Left forelimb (tissue), 1 donor: ENCODE measurements around the gene ANXA2.
"Not testable (repeated sequence)": the region's sequence is repeated elsewhere in the genome, so short reads cannot be mapped to it uniquely, and the experiment has no call there.

ENCODE experiments used
- DNase-seq: peaks from one replicate; pipeline ENCODE4 v3.0.0-alpha.2; 2018; ENCODE audit warnings: low spot score

Gene ANXA2

GRCh38 chr15:60370105-60370868, 27.5 kb downstream of the ANXA2 start:
- DNase-seq = no peak

- no peak for DNase-seq
Observed at GRCh38 chr15:60369696-60370095, 28.1 kb downstream of the ANXA2 start.

GRCh38 chr15:60364612-60364924, 33.2 kb downstream of the ANXA2 start:
- no peak for DNase-seq

- no peak for DNase-seq
Observed at GRCh38 chr15:60363903-60364611, 33.7 kb downstream of the ANXA2 start.

- DNase-seq = no peak
Observed at GRCh38 chr15:60363087-60363549, 34.7 kb downstream of the ANXA2 start.

GRCh38 chr15:60362321-60363086, 35.3 kb downstream of the ANXA2 start:
- no peak for DNase-seq

- DNase-seq = not testable (repeated sequence)
Observed at GRCh38 chr15:60359738-60360137, 38.0 kb downstream of the ANXA2 start.

GRCh38 chr15:60358935-60359682, 38.7 kb downstream of the ANXA2 start:
- no peak for DNase-seq

- DNase-seq = no peak
Observed at GRCh38 chr15:60356832-60357231, 41.0 kb downstream of the ANXA2 start.

GRCh38 chr15:60355148-60355857, 42.5 kb downstream of the ANXA2 start:
- no peak for DNase-seq

GRCh38 chr15:60353245-60353920, 44.4 kb downstream of the ANXA2 start:
- no peak for DNase-seq

GRCh38 chr15:60352525-60352924, 45.3 kb downstream of the ANXA2 start:
- no peak for DNase-seq

GRCh38 chr15:60351066-60351465, 46.7 kb downstream of the ANXA2 start:
- no peak for DNase-seq

GRCh38 chr15:60350108-60350507, 47.7 kb downstream of the ANXA2 start:
- DNase-seq = no peak

GRCh38 chr15:60349589-60349988, 48.2 kb downstream of the ANXA2 start:
- DNase-seq = no peak

GRCh38 chr15:60347480-60348049, 50.2 kb downstream of the ANXA2 start:
- no peak for DNase-seq

GRCh38 chr15:60346653-60347052, 51.1 kb downstream of the ANXA2 start:
- no peak for DNase-seq

- DNase-seq = no peak
Observed at GRCh38 chr15:60346077-60346476, 51.7 kb downstream of the ANXA2 start.

GRCh38 chr15:60345598-60345997, 52.2 kb downstream of the ANXA2 start:
- no peak for DNase-seq

GRCh38 chr15:60344987-60345386, 52.8 kb downstream of the ANXA2 start:
- DNase-seq = no peak

- no peak for DNase-seq
Observed at GRCh38 chr15:60344461-60344860, 53.3 kb downstream of the ANXA2 start.
